ENCODE measurements around the gene RXRB.

The RXRB gene

DNA sequence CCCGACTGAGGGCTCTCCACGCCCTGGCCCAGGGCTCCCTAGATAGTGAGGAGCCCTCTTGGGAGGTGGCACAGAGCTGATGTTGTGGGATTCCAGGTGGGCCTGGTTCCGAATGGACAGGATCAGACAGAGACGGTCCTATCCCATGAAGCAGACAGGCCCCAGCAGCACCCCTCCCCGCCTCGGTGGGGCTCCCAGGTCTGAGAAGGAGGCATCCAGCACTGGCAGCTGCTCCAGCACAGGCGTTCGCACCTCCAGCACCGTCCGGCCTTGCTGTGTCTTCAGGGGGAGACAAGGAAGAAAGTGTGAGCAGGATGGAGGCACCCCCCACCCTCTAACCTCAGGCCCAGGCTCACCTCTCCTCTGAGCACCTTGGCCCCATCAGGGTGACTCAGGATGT lies 36.9 kb downstream of the RXRB start:
- no peak overlapping the region for H3K27ac ChIP-seq (ENCODE audit: low read depth, low read length, poor library complexity, severe bottlenecking)
- H4K20me1 ChIP-seq (ENCODE audit: insufficient read depth, low read length) = no peaks in the 10 kb centered on the region
- no peak overlapping the region for H2AFZ ChIP-seq (ENCODE audit: low read length)
- H3K79me2 ChIP-seq (ENCODE audit: insufficient read depth, low read length) = no peaks in the 10 kb centered on the region
- no peaks in the 10 kb centered on the region for H3K27me3 ChIP-seq (ENCODE audit: insufficient read depth, low read length)
- H3K4me2 ChIP-seq (ENCODE audit: low read length) = no peak overlapping the region
- peaks cover 6% of the 10 kb centered on the region for H3K4me1 ChIP-seq (ENCODE audit: insufficient read depth, low read length, severe bottlenecking)
- H3K36me3 ChIP-seq (ENCODE audit: insufficient read depth, low read length) = no peaks in the 10 kb centered on the region
- H3K9ac ChIP-seq (ENCODE audit: low read length) = no peak overlapping the region
- H3K9me3 ChIP-seq (ENCODE audit: low read length) = no peaks in the 10 kb centered on the region
- H3K4me3 ChIP-seq (ENCODE audit: low read depth, low read length, poor library complexity, severe bottlenecking) = no peak overlapping the region
- H3F3A ChIP-seq (ENCODE audit: insufficient read depth, low read length) = no peaks in the 10 kb centered on the region
- H3K9me2 ChIP-seq (ENCODE audit: low read depth, low read length) = no peaks in the 10 kb centered on the region
- TF ChIP-seq EZH2 (IDR thresholded peaks at IDR 0.05; ENCODE audit: borderline replicate concordance, low read length) = no peak
- TF ChIP-seq, protein P1, sequence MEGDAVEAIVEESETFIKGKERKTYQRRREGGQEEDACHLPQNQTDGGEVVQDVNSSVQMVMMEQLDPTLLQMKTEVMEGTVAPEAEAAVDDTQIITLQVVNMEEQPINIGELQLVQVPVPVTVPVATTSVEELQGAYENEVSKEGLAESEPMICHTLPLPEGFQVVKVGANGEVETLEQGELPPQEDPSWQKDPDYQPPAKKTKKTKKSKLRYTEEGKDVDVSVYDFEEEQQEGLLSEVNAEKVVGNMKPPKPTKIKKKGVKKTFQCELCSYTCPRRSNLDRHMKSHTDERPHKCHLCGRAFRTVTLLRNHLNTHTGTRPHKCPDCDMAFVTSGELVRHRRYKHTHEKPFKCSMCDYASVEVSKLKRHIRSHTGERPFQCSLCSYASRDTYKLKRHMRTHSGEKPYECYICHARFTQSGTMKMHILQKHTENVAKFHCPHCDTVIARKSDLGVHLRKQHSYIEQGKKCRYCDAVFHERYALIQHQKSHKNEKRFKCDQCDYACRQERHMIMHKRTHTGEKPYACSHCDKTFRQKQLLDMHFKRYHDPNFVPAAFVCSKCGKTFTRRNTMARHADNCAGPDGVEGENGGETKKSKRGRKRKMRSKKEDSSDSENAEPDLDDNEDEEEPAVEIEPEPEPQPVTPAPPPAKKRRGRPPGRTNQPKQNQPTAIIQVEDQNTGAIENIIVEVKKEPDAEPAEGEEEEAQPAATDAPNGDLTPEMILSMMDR (IDR thresholded peaks at IDR 0.05; ENCODE audit: low read length) = no peak

DNA sequence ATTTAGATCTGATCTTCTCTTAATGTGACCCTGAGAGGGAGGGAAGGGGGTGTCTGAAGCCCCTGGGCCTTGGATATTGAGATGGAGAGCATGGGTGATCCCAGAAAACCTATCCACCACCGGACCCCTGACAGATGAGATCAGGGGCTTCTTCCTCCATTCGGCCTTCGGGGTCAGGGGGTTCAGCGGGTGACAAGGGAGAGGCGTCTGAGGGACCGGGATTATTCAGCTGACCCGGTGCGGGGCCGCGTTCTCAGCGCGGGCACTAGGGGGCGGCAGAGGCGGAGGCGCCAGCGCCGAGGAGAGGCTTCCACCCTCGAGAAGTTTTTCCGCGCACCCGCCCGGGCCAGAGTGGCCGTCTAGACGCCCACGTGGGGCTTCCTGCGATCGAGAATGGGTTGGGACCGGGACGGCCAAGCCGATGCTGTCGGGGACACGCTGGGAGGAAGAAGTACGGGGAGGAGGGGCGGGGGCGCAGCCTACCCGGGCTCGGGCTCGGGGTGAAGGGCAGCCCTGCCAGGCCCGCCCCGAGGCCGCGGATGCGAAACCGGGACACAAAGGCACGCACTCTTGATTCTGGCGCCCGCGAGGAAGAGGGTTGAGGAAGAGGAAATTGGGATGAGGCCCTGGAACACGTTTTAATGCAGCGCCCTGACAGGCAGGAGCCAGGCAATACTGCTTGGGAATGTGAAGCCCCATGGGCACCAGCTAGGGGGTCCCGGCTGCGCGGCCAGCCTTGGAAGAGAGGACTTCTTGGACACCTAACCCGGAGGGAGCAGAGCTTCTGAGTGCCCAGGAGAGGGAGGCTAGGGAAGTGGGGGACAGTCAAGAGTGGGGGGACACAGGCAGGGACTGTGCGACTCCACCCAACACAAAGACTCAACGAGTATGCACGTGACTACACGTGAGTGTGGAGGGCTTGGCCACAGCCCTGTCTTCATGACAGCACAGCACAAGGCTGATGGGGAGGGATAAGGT lies 38.8 kb downstream of the RXRB start:
- Histone ChIP-seq H3K27ac (ENCODE audit: low read depth, low read length, poor library complexity, severe bottlenecking) (no peak overlapping the region), H2AFZ (ENCODE audit: low read length) (no peak overlapping the region; the same call in 1 of the 2 replicates), H3K4me2 (ENCODE audit: low read length) (peak overlapping the region; percentile 73), H3K27me3 (ENCODE audit: insufficient read depth, low read length) (no peaks in the 10 kb centered on the region), H3K9ac (ENCODE audit: low read length) (peak overlapping the region; percentile 45; the same call in 1 of the 2 replicates), H3K4me3 (ENCODE audit: low read depth, low read length, poor library complexity, severe bottlenecking) (peak overlapping the region; percentile 55), H3K36me3 (ENCODE audit: insufficient read depth, low read length) (no peaks in the 10 kb centered on the region), H3K4me1 (ENCODE audit: insufficient read depth, low read length, severe bottlenecking) (peaks cover 6% of the 10 kb centered on the region), H3K9me2 (ENCODE audit: low read depth, low read length) (no peaks in the 10 kb centered on the region), H3F3A (ENCODE audit: insufficient read depth, low read length) (no peaks in the 10 kb centered on the region), H3K79me2 (ENCODE audit: insufficient read depth, low read length) (no peaks in the 10 kb centered on the region), H3K9me3 (ENCODE audit: low read length) (no peaks in the 10 kb centered on the region), H4K20me1 (ENCODE audit: insufficient read depth, low read length) (no peaks in the 10 kb centered on the region)
- TF ChIP-seq, protein P1 (IDR thresholded peaks at IDR 0.05; ENCODE audit: low read length) = peak; percentile 90
- no peak for TF ChIP-seq EZH2 (IDR thresholded peaks at IDR 0.05; ENCODE audit: borderline replicate concordance, low read length)

DNA sequence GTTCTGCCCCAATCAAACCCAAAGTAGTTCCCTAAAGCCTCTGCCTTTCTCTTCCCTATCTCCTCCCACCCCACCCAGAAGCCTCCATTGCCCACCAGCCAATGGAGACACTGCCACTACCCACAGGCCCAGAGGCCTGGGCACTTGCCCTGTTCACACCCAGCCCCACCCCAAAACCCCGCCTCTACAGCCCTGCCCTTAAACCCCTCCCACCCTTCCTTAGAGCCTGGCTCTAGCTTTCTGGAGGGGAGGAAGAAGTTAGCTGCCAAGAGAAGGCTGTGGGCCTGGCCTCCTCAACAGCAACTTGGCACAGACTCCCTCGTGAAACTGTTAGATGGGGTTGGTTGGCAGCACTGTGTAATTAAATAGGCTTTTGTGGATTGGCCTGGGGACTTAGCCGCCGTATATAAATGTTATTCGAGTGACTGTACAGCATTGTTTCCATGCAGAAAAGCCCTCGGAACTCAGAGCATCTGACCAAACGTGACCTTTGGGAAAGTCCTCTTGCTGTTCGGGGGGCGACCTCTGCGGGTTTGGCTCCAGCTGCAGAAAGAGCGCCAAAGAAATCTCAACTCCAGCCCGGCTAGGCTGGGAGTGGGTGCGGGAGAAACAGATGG lies 39.6 kb downstream of the RXRB start:
- H3K4me1 ChIP-seq (ENCODE audit: insufficient read depth, low read length, severe bottlenecking) = peaks cover 6% of the 10 kb centered on the region
- H3K9ac ChIP-seq (ENCODE audit: low read length) = no peak overlapping the region
- H3K4me3 ChIP-seq (ENCODE audit: low read depth, low read length, poor library complexity, severe bottlenecking) = no peak overlapping the region
- no peaks in the 10 kb centered on the region for H3K9me3 ChIP-seq (ENCODE audit: low read length)
- no peaks in the 10 kb centered on the region for H3K27me3 ChIP-seq (ENCODE audit: insufficient read depth, low read length)
- TF ChIP-seq, protein P1 (IDR thresholded peaks at IDR 0.05; ENCODE audit: low read length) = no peak
- TF ChIP-seq EZH2 (IDR thresholded peaks at IDR 0.05; ENCODE audit: borderline replicate concordance, low read length) = no peak
- no peaks in the 10 kb centered on the region for H3K9me2 ChIP-seq (ENCODE audit: low read depth, low read length)
- no peak overlapping the region for H3K27ac ChIP-seq (ENCODE audit: low read depth, low read length, poor library complexity, severe bottlenecking)
- no peaks in the 10 kb centered on the region for H4K20me1 ChIP-seq (ENCODE audit: insufficient read depth, low read length)
- no peaks in the 10 kb centered on the region for H3K36me3 ChIP-seq (ENCODE audit: insufficient read depth, low read length)
- no peak overlapping the region for H2AFZ ChIP-seq (ENCODE audit: low read length)
- no peaks in the 10 kb centered on the region for H3K79me2 ChIP-seq (ENCODE audit: insufficient read depth, low read length)
- peak overlapping the region; percentile 73; the same call in 1 of the 2 replicates for H3K4me2 ChIP-seq (ENCODE audit: low read length)
- H3F3A ChIP-seq (ENCODE audit: insufficient read depth, low read length) = no peaks in the 10 kb centered on the region
